Astrocyte of the cerebellum (primary cell): ENCODE measurements around the gene IFNAR1.

Experiments
- DNase-seq: peaks from one replicate; pipeline ENCODE4 v3.0.0-alpha.2; 2011; ENCODE audit warnings: low read depth
- H3K4me3 ChIP-seq: 2 replicates; pipeline ENCODE4 v1.5.1; 2011; ENCODE audit warnings: mild to moderate bottlenecking, low read depth, low read length, moderate library complexity
- CTCF ChIP-seq: IDR thresholded peaks from 2 replicates; pipeline ENCODE4 v1.5.1; 2012; ENCODE audit warnings: low read length, low read depth, moderate library complexity, mild to moderate bottlenecking; ENCODE audit errors: missing control alignments
- in situ Hi-C: cut with HindIII; loops from 2 replicates; pipeline ENCODE4 v1.10.0; 2017; ENCODE audit warnings: low sequenced_read_pairs

IFNAR1 gene

DNA sequence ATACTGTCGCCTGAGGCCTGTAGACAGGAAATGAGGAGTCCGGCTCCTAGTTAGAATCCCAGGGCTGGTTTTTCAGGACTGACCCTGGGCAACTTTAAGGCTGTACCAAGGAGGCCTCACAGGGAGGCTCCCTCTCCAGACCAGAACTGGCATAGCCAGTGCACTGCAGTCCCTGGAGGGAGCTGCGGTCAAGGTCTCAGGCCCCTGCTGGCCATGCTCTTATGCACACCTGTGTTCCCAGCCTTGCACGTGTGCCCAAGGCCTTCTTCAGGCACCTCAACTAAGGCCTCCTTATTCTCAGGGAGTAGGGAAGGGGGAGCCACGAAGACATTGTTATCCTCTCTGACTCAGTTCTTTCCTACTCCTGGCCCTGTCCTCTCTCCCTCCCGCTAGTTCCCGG, 22.0 kb upstream of the IFNAR1 start:
- no peak for DNase-seq
- H3K4me3 ChIP-seq, result no peak overlapping the region
- TF ChIP-seq CTCF, result no peak
- in situ Hi-C loops, result no loop called here

- TF ChIP-seq CTCF, result no peak
- no peak for DNase-seq
- H3K4me3 ChIP-seq, result no peak overlapping the region
- in situ Hi-C loops, result no loop called here
Observed at GRCh38 chr21:33305344-33305671, 19.5 kb upstream of the IFNAR1 start.

DNA sequence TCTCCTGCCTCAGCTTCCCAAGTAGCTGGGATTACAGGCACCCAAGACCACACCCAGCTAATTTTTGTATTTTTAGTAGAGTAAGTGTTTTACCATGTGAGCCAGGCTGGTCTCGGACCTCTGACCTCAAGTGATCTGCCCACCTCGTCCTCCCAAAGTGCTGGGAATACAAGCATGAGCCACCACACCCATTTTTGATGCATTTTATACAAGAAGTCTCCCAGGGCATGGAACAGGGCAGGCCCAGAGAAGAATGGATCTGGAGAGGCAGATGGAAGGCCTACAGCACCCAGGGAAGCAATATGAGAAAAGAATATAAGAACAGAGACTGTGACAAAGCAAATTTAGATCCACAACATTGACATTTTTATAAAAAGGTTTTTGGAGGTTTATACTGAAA, 18.8 kb upstream of the IFNAR1 start:
- H3K4me3 ChIP-seq, result no peak overlapping the region
- no peak for TF ChIP-seq CTCF
- in situ Hi-C loops, result no loop called here
- DNase-seq, result no peak

GRCh38 chr21:33308586-33309490, 15.9 kb upstream of the IFNAR1 start:
- no peak overlapping the region for H3K4me3 ChIP-seq
- no peak for TF ChIP-seq CTCF
- in situ Hi-C loops, result no loop called here
- no peak for DNase-seq

DNA sequence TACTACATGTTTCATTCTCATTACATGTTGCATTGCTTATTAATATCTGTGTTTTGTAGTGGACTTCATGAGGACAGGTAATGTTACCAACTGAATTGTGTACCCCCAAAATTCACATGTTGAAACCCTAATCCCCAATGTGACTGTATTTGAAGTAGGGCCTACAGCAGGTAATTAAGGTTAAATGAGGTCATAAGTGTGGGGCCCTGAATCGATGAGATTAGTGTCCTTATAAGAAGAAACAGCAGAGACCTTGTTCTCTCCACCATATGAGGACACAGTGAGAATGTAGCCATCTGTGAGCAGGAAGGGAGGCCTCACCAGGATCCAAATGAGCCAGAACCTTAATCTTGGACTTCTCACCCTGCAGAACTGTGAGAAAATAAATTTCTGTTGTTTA, 15.0 kb upstream of the IFNAR1 start:
- TF ChIP-seq CTCF, result no peak
- no peak overlapping the region for H3K4me3 ChIP-seq
- in situ Hi-C loops, result no loop called here
- no peak for DNase-seq

DNA sequence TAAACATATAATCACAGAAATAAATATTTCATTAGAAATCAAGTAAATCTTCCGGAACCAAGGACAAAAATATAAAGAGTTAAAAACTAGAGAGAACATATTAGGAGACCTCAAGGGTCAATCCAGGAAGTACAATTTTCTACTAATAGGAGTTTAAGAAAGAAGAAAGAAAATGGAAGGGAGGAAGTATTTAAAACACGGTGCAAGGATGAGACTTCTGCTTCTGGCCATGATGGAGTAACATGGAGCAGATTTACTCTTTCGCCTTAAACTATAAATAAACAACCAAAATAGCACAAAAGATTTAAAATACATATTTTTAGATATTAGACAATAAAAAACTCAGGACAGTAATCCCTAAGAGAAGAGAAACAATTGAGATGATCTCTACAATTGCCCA, 12.6 kb upstream of the IFNAR1 start:
- in situ Hi-C loops, result no loop called here
- no peak for DNase-seq
- H3K4me3 ChIP-seq, result no peak overlapping the region
- TF ChIP-seq CTCF, result no peak
